H9 (cell line): Measurements from ENCODE around the gene SFTPA2. TPM values are rescaled to one million over a fixed set of nuclear protein-coding genes. Genes with fewer than 3 reads are reported as not detected.

ENCODE experiments used
- DNase-seq: peaks from one replicate; pipeline ENCODE4 v3.0.0-alpha.2; 2017
- H2AFZ ChIP-seq: one replicate; pipeline ENCODE4 v1.6.1; 2013; ENCODE audit warnings: mild to moderate bottlenecking, low read length, control low read depth, moderate library complexity
- H2AK5ac ChIP-seq: 2 replicates; pipeline ENCODE4 v1.6.1; 2013; ENCODE audit warnings: low read length, control low read depth, mixed read lengths; ENCODE audit not compliant: insufficient read length
- H2BK120ac ChIP-seq: one replicate; pipeline ENCODE4 v1.6.1; 2013; ENCODE audit warnings: low read depth, mild to moderate bottlenecking, low read length, control low read depth, inconsistent platforms; ENCODE audit not compliant: poor library complexity, severe bottlenecking
- H2BK12ac ChIP-seq: 2 replicates; pipeline ENCODE4 v1.6.1; 2013; ENCODE audit warnings: low read length, control low read depth, mixed read lengths, low read depth; ENCODE audit not compliant: insufficient read length
- H2BK15ac ChIP-seq: 2 replicates; pipeline ENCODE4 v1.6.1; 2013; ENCODE audit warnings: low read depth, low read length, control low read depth
- H2BK20ac ChIP-seq: one replicate; pipeline ENCODE4 v1.6.1; 2013; ENCODE audit warnings: low read depth, mild to moderate bottlenecking, low read length, control low read depth, inconsistent platforms; ENCODE audit not compliant: poor library complexity, severe bottlenecking
- H2BK5ac ChIP-seq: 2 replicates; pipeline ENCODE4 v1.6.1; 2013; ENCODE audit warnings: low read length, control low read depth, mixed read lengths; ENCODE audit not compliant: insufficient read length
- H3K14ac ChIP-seq: 2 replicates; pipeline ENCODE4 v1.6.1; 2013; ENCODE audit warnings: low read length, control low read depth; ENCODE audit not compliant: insufficient read depth
- H3K18ac ChIP-seq: 2 replicates; pipeline ENCODE4 v1.6.1; 2013; ENCODE audit warnings: low read depth, mild to moderate bottlenecking, mixed read lengths, low read length, control low read depth; ENCODE audit not compliant: insufficient read length
- H3K23ac ChIP-seq: 2 replicates; pipeline ENCODE4 v1.6.1; 2013; ENCODE audit warnings: low read length, control low read depth, mixed read lengths, low read depth; ENCODE audit not compliant: insufficient read length
- H3K23me2 ChIP-seq: 2 replicates; pipeline ENCODE4 v1.6.1; 2013; ENCODE audit warnings: low read depth, mild to moderate bottlenecking, mixed read lengths, low read length, control low read depth; ENCODE audit not compliant: insufficient read length, poor library complexity, severe bottlenecking
- H3K27ac ChIP-seq: 2 replicates; pipeline ENCODE4 v1.5.1; 2013; ENCODE audit warnings: low read length, control low read depth, mixed read lengths, low read depth; ENCODE audit not compliant: insufficient read length
- H3K27me3 ChIP-seq: 2 replicates; pipeline ENCODE4 v1.6.1; 2013; ENCODE audit warnings: low read length, control low read depth, inconsistent platforms; ENCODE audit not compliant: insufficient read depth
- H3K4ac ChIP-seq: 2 replicates; pipeline ENCODE4 v1.6.1; 2013; ENCODE audit warnings: low read depth, mild to moderate bottlenecking, control low read depth, inconsistent platforms, low read length, moderate library complexity
- H3K4me1 ChIP-seq: 2 replicates; pipeline ENCODE4 v1.6.1; 2013; ENCODE audit warnings: low read length, control low read depth, inconsistent platforms; ENCODE audit not compliant: insufficient read depth
- H3K4me2 ChIP-seq: 2 replicates; pipeline ENCODE4 v1.6.1; 2013; ENCODE audit warnings: low read length, control low read depth, mixed read lengths; ENCODE audit not compliant: insufficient read length, insufficient read depth
- H3K56ac ChIP-seq: 2 replicates; pipeline ENCODE4 v1.6.1; 2013; ENCODE audit warnings: low read depth, mild to moderate bottlenecking, mixed read lengths, low read length, control low read depth; ENCODE audit not compliant: insufficient read length
- H3K79me1 ChIP-seq: 2 replicates; pipeline ENCODE4 v1.6.1; 2013; ENCODE audit warnings: low read depth, mild to moderate bottlenecking, moderate library complexity, low read length, control low read depth, inconsistent platforms; ENCODE audit not compliant: insufficient read depth, poor library complexity, severe bottlenecking
- H3K79me2 ChIP-seq: 2 replicates; pipeline ENCODE4 v1.6.1; 2013; ENCODE audit warnings: low read length, control low read depth, inconsistent platforms; ENCODE audit not compliant: insufficient read depth
- H3K9ac ChIP-seq: 2 replicates; pipeline ENCODE4 v1.6.1; 2013; ENCODE audit warnings: low read length, control low read depth, mixed read lengths; ENCODE audit not compliant: insufficient read length; ENCODE audit errors: extremely low read depth
- H3K9me3 ChIP-seq: one replicate; pipeline ENCODE4 v1.6.1; 2013; ENCODE audit warnings: low read depth, low read length, inconsistent platforms; ENCODE audit not compliant: control insufficient read depth
- H3T11ph ChIP-seq: one replicate; pipeline ENCODE4 v1.6.1; 2013; ENCODE audit warnings: mild to moderate bottlenecking, low read length, control low read depth, inconsistent platforms
- H4K20me1 ChIP-seq: one replicate; pipeline ENCODE4 v1.6.1; 2013; ENCODE audit not compliant: control insufficient read depth, insufficient read length, insufficient read depth
- H4K5ac ChIP-seq: 2 replicates; pipeline ENCODE4 v1.6.1; 2013; ENCODE audit warnings: low read depth, mild to moderate bottlenecking, mixed read lengths, low read length, control low read depth; ENCODE audit not compliant: insufficient read length
- H4K8ac ChIP-seq: replicated peaks from 2 replicates; pipeline ENCODE4 v1.6.1; 2013; ENCODE audit warnings: low read length, control low read depth, mixed read lengths, low read depth; ENCODE audit not compliant: insufficient read length
- H4K91ac ChIP-seq: 2 replicates; pipeline ENCODE4 v1.6.1; 2013; ENCODE audit warnings: low read depth, mild to moderate bottlenecking, moderate library complexity, mixed read lengths, low read length, control low read depth; ENCODE audit not compliant: insufficient read length
- H3K27ac Mint-ChIP-seq, 3 experiments: 2 replicates in 2 of 3; 3 replicates in 1 of 3; pipeline ENCODE4 v1.8.0; 2020 to 2021; ENCODE audit warnings: mixed read lengths in 3 of 3, mild to moderate bottlenecking in 1 of 3, moderate library complexity in 1 of 3
- H3K27me3 Mint-ChIP-seq: 2 replicates; pipeline ENCODE4 v1.8.0; 2021; ENCODE audit warnings: low read depth, mild to moderate bottlenecking, moderate library complexity, mixed read lengths
- H3K36me3 Mint-ChIP-seq, 3 experiments: 2 replicates in 2 of 3; 3 replicates in 1 of 3; pipeline ENCODE4 v1.8.0; 2020 to 2021; ENCODE audit warnings: low read depth in 3 of 3, mixed read lengths in 3 of 3; ENCODE audit not compliant: insufficient read depth in 1 of 3
- H3K4me1 Mint-ChIP-seq, 2 experiments: 2 replicates each; pipeline ENCODE4 v1.8.0; 2020; ENCODE audit warnings: mixed read lengths in 2 of 2
- H3K4me3 Mint-ChIP-seq, 2 experiments: 2 replicates in 1 of 2; 3 replicates in 1 of 2; pipeline ENCODE4 v1.8.0; 2020 to 2021; ENCODE audit warnings: mild to moderate bottlenecking in 2 of 2, mixed read lengths in 2 of 2, moderate library complexity in 1 of 2
- H3K9me3 Mint-ChIP-seq, 2 experiments: 2 replicates in 1 of 2; 3 replicates in 1 of 2; pipeline ENCODE4 v1.8.0; 2020; ENCODE audit warnings: mild to moderate bottlenecking in 2 of 2, mixed read lengths in 2 of 2, moderate library complexity in 1 of 2
- WGBS: extraction: QIAGEN DNeasy Blood & Tissue Kit; methylation state at CpG from one replicate; pipeline ENCODE4 v1.1.7; 2013; ENCODE audit warnings: missing lambda C conversion rate, low lambda C conversion rate, mixed read lengths; ENCODE audit not compliant: insufficient read length; ENCODE audit errors: extremely low coverage; 5-methylcytosine and 5-hydroxymethylcytosine counted together
- total RNA-seq: library from RNA; stranded (reverse); gene quantifications from 2 replicates; pipeline ENCODE4 v1.2.1, GENCODE V29; 2021
- TF ChIP-seq, protein P1 (sequence below): fragments of 200-600 bp; sonication (generic); conservative IDR thresholded peaks from 3 replicates; pipeline ENCODE4 v1.8.0; 2021; ENCODE audit warnings: antibody characterized with exemption, mild to moderate bottlenecking

Gene SFTPA2
- total RNA-seq, 1 experiment from 2014 or later = not detected

DNA sequence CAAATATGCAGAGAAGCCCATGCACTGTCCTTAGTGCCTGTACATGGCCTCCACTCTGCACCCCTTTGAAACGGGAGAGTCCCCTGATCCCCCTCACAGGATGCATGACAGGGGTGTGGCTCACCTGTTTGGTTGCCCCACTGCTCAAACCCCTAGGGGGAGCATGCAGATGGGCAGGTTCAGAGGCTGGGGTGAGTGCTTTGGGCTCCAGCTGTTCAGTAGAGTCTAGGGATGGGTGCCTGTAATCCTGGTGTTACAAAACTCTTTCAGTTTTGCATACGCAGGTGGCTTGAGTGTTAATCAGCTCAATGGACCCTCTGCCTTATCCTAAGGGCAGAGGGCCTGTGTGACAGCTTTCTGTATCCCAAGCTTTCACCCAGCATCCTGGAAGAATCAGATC lies 42.7 kb upstream of the SFTPA2 start:
- H4K91ac ChIP-seq = no peak overlapping the region
- H2BK20ac ChIP-seq = no peak overlapping the region
- no peaks in the 10 kb centered on the region for H3K79me2 ChIP-seq
- H3K56ac ChIP-seq = no peak overlapping the region
- TF ChIP-seq, protein P1, sequence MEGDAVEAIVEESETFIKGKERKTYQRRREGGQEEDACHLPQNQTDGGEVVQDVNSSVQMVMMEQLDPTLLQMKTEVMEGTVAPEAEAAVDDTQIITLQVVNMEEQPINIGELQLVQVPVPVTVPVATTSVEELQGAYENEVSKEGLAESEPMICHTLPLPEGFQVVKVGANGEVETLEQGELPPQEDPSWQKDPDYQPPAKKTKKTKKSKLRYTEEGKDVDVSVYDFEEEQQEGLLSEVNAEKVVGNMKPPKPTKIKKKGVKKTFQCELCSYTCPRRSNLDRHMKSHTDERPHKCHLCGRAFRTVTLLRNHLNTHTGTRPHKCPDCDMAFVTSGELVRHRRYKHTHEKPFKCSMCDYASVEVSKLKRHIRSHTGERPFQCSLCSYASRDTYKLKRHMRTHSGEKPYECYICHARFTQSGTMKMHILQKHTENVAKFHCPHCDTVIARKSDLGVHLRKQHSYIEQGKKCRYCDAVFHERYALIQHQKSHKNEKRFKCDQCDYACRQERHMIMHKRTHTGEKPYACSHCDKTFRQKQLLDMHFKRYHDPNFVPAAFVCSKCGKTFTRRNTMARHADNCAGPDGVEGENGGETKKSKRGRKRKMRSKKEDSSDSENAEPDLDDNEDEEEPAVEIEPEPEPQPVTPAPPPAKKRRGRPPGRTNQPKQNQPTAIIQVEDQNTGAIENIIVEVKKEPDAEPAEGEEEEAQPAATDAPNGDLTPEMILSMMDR = no peak
- Mint-ChIP-seq H3K27ac (no peak overlapping the region), H3K4me3 (no peak overlapping the region), H3K9me3 (peaks cover 19 to 20% of the 10 kb centered on the region in 2 experiments), H3K36me3 (peaks cover 13 to 18% (median 16%) of the 10 kb centered on the region in 3 experiments), H3K27me3 (peaks cover 11% of the 10 kb centered on the region), H3K4me1 (peaks cover 21% of the 10 kb centered on the region in 2 experiments)
- H3T11ph ChIP-seq = no peak overlapping the region
- no peaks in the 10 kb centered on the region for H3K23me2 ChIP-seq
- H3K4ac ChIP-seq = no peak overlapping the region
- H2AK5ac ChIP-seq = no peak overlapping the region
- DNase-seq = no peak
- H3K27ac ChIP-seq = no peak overlapping the region
- no peak overlapping the region for H3K9ac ChIP-seq
- H3K14ac ChIP-seq = no peak overlapping the region
- no peak overlapping the region for H3K18ac ChIP-seq
- no peak overlapping the region for H2BK120ac ChIP-seq
- no CpG with 5 or more reads among the region's 2 CpGs for WGBS
- no peak overlapping the region for H3K4me2 ChIP-seq
- no peak overlapping the region for H2AFZ ChIP-seq
- H3K23ac ChIP-seq = no peak overlapping the region
- H4K8ac ChIP-seq = no peak overlapping the region
- peaks cover under 1% of the 10 kb centered on the region for H3K9me3 ChIP-seq
- no peak overlapping the region for H2BK5ac ChIP-seq
- H2BK12ac ChIP-seq = no peak overlapping the region
- H3K4me1 ChIP-seq = no peaks in the 10 kb centered on the region
- H3K79me1 ChIP-seq = no peaks in the 10 kb centered on the region
- no peak overlapping the region for H2BK15ac ChIP-seq
- H4K20me1 ChIP-seq = no peaks in the 10 kb centered on the region
- H4K5ac ChIP-seq = no peak overlapping the region
- H3K27me3 ChIP-seq = no peaks in the 10 kb centered on the region
